HEK293T (cell line): ENCODE results near the gene LRRN3.

Source experiments
- CTCF ChIA-PET: fragments of 350-600 bp; formaldehyde crosslinking; extraction: SDS; loops from one replicate; lab custom pipeline; 2021; ENCODE audit warnings: antibody characterized with exemption, inconsistent platforms; lab: Yijun Ruan, JAX
- POLR2A ChIA-PET: fragments of 350-600 bp; formaldehyde crosslinking; extraction: SDS; loops from one replicate; lab custom pipeline; 2020; ENCODE audit warnings: antibody characterized with exemption, inconsistent platforms; lab: Yijun Ruan, JAX
- DNase-seq: peaks from one replicate; pipeline ENCODE4 v3.0.0; 2012; ENCODE audit warnings: mixed read lengths; ENCODE audit errors: extremely low spot score
- ARNT ChIP-seq: fragments of 450-650 bp; IDR thresholded peaks from 2 replicates; pipeline ENCODE4 v1.6.1; 2017; ENCODE audit warnings: mild to moderate bottlenecking
- BHLHE40 ChIP-seq: fragments of 450-650 bp; IDR thresholded peaks from 2 replicates; pipeline ENCODE4 v1.6.1; 2016; ENCODE audit warnings: mild to moderate bottlenecking, moderate library complexity, borderline replicate concordance
- CTBP1 ChIP-seq: fragments of 450-650 bp; IDR thresholded peaks from 2 replicates; pipeline ENCODE4 v1.6.1; 2016; ENCODE audit warnings: borderline replicate concordance
- ELF4 ChIP-seq: fragments of 450-650 bp; IDR thresholded peaks from 2 replicates; pipeline ENCODE4 v1.6.1; 2017; ENCODE audit warnings: antibody characterized with exemption
- FOXA1 ChIP-seq: fragments of 450-650 bp; IDR thresholded peaks from 2 replicates; pipeline ENCODE4 v1.6.1; 2016; ENCODE audit warnings: mild to moderate bottlenecking
- FOXK2 ChIP-seq: fragments of 450-650 bp; IDR thresholded peaks from 2 replicates; pipeline ENCODE4 v1.6.1; 2016; ENCODE audit warnings: mild to moderate bottlenecking
- FOXM1 ChIP-seq: fragments of 450-650 bp; IDR thresholded peaks from 2 replicates; pipeline ENCODE4 v1.6.1; 2017; ENCODE audit warnings: mild to moderate bottlenecking, borderline replicate concordance
- HDGF ChIP-seq: fragments of 450-650 bp; IDR thresholded peaks from 2 replicates; pipeline ENCODE4 v1.6.1; 2017; ENCODE audit warnings: antibody characterized with exemption, borderline replicate concordance
- L3MBTL2 ChIP-seq: fragments of 450-650 bp; conservative IDR thresholded peaks from 2 replicates; pipeline ENCODE4 v1.6.1; 2016; ENCODE audit warnings: mild to moderate bottlenecking
- LEF1 ChIP-seq: fragments of 450-650 bp; IDR thresholded peaks from 2 replicates; pipeline ENCODE4 v1.6.1; 2017; ENCODE audit warnings: mild to moderate bottlenecking, borderline replicate concordance
- NFRKB ChIP-seq: fragments of 450-650 bp; IDR thresholded peaks from 2 replicates; pipeline ENCODE4 v1.6.1; 2016; ENCODE audit warnings: mild to moderate bottlenecking, moderate library complexity
- SP1 ChIP-seq: fragments of 450-650 bp; IDR thresholded peaks from 2 replicates; pipeline ENCODE4 v1.6.1; 2017
- SUZ12 ChIP-seq: fragments of 450-650 bp; IDR thresholded peaks from 2 replicates; pipeline ENCODE4 v1.6.1; 2016; ENCODE audit warnings: mild to moderate bottlenecking
- TARDBP ChIP-seq: fragments of 450-650 bp; IDR thresholded peaks from 2 replicates; pipeline ENCODE4 v1.6.1; 2016
- ZNF384 ChIP-seq: fragments of 450-650 bp; IDR thresholded peaks from 2 replicates; pipeline ENCODE4 v1.6.1; 2016
- TF ChIP-seq, protein P1 (sequence below): fragments of 450-650 bp; IDR thresholded peaks from 2 replicates; pipeline ENCODE4 v1.6.1; 2016

LRRN3 gene

DNA sequence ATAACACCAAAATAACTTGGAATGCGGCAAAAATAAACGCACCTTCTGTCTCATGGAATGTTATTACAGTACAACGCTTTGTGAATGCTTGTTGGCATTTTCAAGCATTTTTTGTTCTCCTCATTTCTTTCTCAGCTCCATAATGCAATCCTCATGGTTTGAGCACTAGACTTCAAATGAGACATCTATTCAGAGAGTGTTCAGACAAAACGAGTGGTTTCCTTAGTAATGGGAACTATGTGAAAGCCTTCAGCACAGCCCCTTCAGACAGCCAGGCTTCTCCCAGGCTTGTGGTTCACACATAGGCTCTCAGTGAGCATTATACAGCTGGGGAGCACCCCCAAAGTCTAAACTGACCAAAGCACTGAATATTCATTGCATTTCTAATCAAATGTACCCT lies 8.6 kb upstream of the LRRN3 start:
- no peak for DNase-seq
- no peak for TF ChIP-seq SP1
- no peak for TF ChIP-seq L3MBTL2
- TF ChIP-seq SUZ12: no peak
- TF ChIP-seq ZNF384: no peak
- no peak for TF ChIP-seq FOXA1
- no peak for TF ChIP-seq HDGF
- no peak for TF ChIP-seq LEF1
- TF ChIP-seq ELF4: no peak
- TF ChIP-seq FOXK2: no peak
- TF ChIP-seq, protein P1, sequence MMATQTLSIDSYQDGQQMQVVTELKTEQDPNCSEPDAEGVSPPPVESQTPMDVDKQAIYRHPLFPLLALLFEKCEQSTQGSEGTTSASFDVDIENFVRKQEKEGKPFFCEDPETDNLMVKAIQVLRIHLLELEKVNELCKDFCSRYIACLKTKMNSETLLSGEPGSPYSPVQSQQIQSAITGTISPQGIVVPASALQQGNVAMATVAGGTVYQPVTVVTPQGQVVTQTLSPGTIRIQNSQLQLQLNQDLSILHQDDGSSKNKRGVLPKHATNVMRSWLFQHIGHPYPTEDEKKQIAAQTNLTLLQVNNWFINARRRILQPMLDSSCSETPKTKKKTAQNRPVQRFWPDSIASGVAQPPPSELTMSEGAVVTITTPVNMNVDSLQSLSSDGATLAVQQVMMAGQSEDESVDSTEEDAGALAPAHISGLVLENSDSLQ: no peak
- no peak for TF ChIP-seq FOXM1
- TF ChIP-seq CTBP1: no peak
- TF ChIP-seq NFRKB: no peak
- no peak for TF ChIP-seq ARNT
- no peak for TF ChIP-seq TARDBP
- no peak for TF ChIP-seq BHLHE40
- POLR2A ChIA-PET: no interaction called here
- CTCF ChIA-PET: no interaction called here

DNA sequence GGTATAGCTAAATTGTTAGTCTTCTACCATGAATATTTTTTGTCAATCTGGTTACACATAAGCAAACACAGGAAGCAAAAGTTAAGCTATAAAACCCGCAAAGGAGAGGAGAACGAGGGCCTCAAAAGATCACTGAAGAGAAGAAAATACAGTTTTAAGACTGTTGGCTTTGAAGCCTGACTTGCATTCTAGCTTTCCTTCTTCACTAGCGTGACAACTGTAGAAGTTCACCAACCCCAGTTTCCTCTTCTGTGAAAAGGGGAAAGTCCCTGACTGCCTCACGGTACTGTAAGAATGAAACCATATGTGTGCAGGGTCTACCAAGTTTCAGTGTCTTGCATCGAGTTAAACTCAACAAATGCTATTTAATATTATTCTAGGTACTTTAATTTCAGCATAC lies 7.5 kb upstream of the LRRN3 start:
- DNase-seq: no peak
- ChIA-PET CTCF (no interaction called here), POLR2A (no interaction called here)
- TF ChIP-seq ARNT: no peak
- no peak for TF ChIP-seq HDGF
- no peak for TF ChIP-seq SUZ12
- no peak for TF ChIP-seq SP1
- no peak for TF ChIP-seq ELF4
- no peak for TF ChIP-seq NFRKB
- no peak for TF ChIP-seq BHLHE40
- TF ChIP-seq, protein P1: no peak
- no peak for TF ChIP-seq L3MBTL2
- no peak for TF ChIP-seq CTBP1
- no peak for TF ChIP-seq FOXM1

DNA sequence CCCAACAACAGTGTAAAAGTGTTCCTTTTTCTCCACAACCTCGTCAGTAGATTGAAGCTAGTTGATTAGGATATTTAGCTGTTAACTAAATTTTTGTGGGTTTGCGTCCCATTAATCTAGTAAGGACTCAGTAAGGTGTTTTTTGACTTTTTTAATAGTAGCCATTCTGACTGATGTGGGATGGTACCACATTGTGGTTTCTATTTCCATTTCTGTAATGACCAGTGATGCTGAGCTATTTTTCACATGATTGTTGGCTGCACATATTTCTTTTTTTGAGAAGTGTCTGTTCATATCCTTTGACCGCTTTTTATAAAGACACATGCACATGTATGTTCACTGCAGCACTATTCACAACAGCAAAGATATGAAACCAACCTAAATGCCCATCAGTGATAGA lies 5.6 kb upstream of the LRRN3 start:
- no peak for DNase-seq
- CTCF ChIA-PET: no interaction called here
- POLR2A ChIA-PET: no interaction called here
- TF ChIP-seq ELF4: no peak
- no peak for TF ChIP-seq HDGF
- no peak for TF ChIP-seq L3MBTL2
- no peak for TF ChIP-seq TARDBP
- no peak for TF ChIP-seq FOXM1
- TF ChIP-seq FOXA1: no peak
- TF ChIP-seq ARNT: no peak
- TF ChIP-seq BHLHE40: no peak
- no peak for TF ChIP-seq ZNF384
- TF ChIP-seq SUZ12: no peak
- TF ChIP-seq, protein P1: no peak
- no peak for TF ChIP-seq NFRKB

DNA sequence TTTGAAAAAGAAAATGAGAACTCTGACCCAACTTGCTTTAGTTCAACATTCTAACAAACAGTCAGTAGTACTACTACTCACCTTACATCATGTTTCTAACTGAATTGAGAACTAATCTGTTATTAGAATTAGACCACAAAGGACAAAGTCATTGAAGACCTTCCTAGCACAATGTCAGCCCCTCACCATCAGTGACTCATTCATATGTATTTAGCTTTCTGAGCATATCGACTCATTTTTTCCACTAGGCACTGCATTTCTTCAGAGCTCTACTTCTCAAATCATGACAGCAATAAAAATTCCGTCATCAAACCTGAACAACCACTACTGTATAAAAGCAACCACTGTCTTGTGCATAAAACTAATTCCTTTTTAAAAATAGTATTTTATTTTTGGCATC lies 4.4 kb upstream of the LRRN3 start:
- ChIA-PET POLR2A (no interaction called here), CTCF (interaction anchor here (0.6 kb wide), 1 partner anchor 650 kb away, joined by 3 read pairs; no protein-coding TSS in a partner anchor)
- no peak for TF ChIP-seq ELF4
- TF ChIP-seq LEF1: no peak
- no peak for TF ChIP-seq ZNF384
- no peak for TF ChIP-seq TARDBP
- TF ChIP-seq FOXA1: no peak
- TF ChIP-seq L3MBTL2: no peak
- no peak for TF ChIP-seq SUZ12
- TF ChIP-seq FOXK2: no peak
- TF ChIP-seq, protein P1: no peak
- TF ChIP-seq HDGF: no peak
- DNase-seq: no peak

DNA sequence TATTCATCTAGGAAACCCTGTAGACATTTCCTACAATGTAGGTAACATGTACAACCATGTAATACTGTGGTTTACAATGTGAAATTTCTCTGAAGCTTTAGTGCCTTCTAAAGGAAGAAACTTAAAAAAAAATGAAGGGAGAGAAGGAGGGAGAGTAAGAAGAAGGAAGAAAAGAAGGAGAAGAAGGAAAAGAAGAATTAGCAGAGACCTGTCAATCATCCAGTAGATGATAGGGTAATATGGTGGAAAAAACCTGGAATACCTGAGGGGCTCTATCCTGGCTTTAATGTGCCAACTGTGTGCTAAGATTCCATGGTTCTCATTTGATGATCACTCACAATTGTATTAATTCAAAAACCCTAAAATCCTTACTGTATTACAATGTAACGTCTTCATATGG lies 2.6 kb upstream of the LRRN3 start:
- POLR2A ChIA-PET: no interaction called here
- DNase-seq: no peak
- CTCF ChIA-PET: no interaction called here
- TF ChIP-seq ARNT: no peak
- no peak for TF ChIP-seq SUZ12
- TF ChIP-seq, protein P1: peak; percentile 67
- TF ChIP-seq FOXK2: no peak
- TF ChIP-seq SP1: no peak

DNA sequence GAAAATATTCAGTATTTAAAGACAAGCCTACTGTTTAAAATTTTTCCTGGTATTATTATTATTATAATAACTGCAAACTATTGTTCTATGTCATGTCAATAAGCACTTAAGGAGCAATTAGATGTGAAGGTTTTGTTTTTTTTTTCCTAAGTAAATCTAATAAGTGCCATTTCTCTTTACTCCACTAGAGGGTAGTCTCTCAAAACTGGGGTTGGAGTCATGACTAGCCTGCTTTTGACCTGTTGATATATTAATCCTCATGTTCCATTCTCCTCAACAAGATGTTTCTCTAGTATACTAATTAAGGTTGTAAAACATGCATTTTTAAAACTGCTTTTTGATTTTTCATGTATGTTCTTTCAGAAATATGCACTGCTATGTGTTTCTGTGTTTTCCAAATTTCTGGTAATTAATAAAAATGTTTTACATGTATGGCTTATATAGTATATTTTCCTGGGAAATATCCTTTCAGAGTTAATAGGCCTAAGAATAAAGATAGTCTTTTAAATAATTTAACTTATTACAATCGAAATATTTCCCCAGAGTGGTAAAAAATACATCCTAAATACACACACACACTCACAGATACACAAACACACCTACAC lies 1.0 kb upstream of the LRRN3 start:
- ChIA-PET POLR2A (no interaction called here), CTCF (no interaction called here)
- DNase-seq: peak; percentile 34
- TF ChIP-seq FOXK2 (no peak), ZNF384 (peak; percentile 70)
